Neural cell (in vitro differentiated cells): ENCODE data around the gene TNS3. TPM values are rescaled to one million over a fixed set of nuclear protein-coding genes. Genes with fewer than 3 reads are reported as not detected.

Experiments used
- H2AFZ ChIP-seq: fragments of 200-600, 300-800 bp; sonication (generic), shearing (Covaris generic); 2 replicates; pipeline ENCODE4 v1.6.0; 2014; ENCODE audit warnings: low read depth, mild to moderate bottlenecking, antibody characterized with exemption, low read length, moderate library complexity
- H3F3A ChIP-seq: fragments of 200-600 bp; shearing (Covaris generic); 2 replicates; pipeline ENCODE4 v1.6.1; 2016; ENCODE audit warnings: mild to moderate bottlenecking, moderate library complexity, mixed read lengths, antibody characterized with exemption, low read length; ENCODE audit not compliant: insufficient read depth, poor library complexity, severe bottlenecking
- H3K27ac ChIP-seq: fragments of 200-600, 300-800 bp; sonication (generic), shearing (Covaris generic); 2 replicates; pipeline ENCODE4 v1.5.1; 2014; ENCODE audit warnings: mild to moderate bottlenecking, low read length, moderate library complexity
- H3K27me3 ChIP-seq: fragments of 300-800, 200-600 bp; sonication (generic), shearing (Covaris generic); 2 replicates; pipeline ENCODE4 v1.6.0; 2014; ENCODE audit warnings: mild to moderate bottlenecking, low read depth, low read length, moderate library complexity; ENCODE audit not compliant: insufficient read depth
- H3K36me3 ChIP-seq: fragments of 300-800, 200-600 bp; sonication (generic), shearing (Covaris generic); 2 replicates; pipeline ENCODE4 v1.5.1; 2014; ENCODE audit warnings: mild to moderate bottlenecking, antibody characterized with exemption, low read length, moderate library complexity; ENCODE audit not compliant: insufficient read depth
- H3K4me2 ChIP-seq: fragments of 300-800, 200-600 bp; sonication (generic), shearing (Covaris generic); 2 replicates; pipeline ENCODE4 v1.6.0; 2014; ENCODE audit warnings: mild to moderate bottlenecking, low read length
- H3K4me3 ChIP-seq: fragments of 300-800, 200-600 bp; sonication (generic), shearing (Covaris generic); 2 replicates; pipeline ENCODE4 v1.5.1; 2014; ENCODE audit warnings: mild to moderate bottlenecking, low read length, moderate library complexity
- H3K79me2 ChIP-seq: fragments of 200-600 bp; shearing (Covaris generic); replicated peaks from 2 replicates; pipeline ENCODE4 v1.6.0; 2014; ENCODE audit warnings: mild to moderate bottlenecking, low read length, moderate library complexity; ENCODE audit not compliant: insufficient read depth
- H3K9ac ChIP-seq: fragments of 300-800, 200-600 bp; sonication (generic), shearing (Covaris generic); 2 replicates; pipeline ENCODE4 v1.6.1; 2016; ENCODE audit warnings: mild to moderate bottlenecking, low read length, mixed read lengths
- H3K9me2 ChIP-seq: fragments of 200-600 bp; shearing (Covaris generic); 2 replicates; pipeline ENCODE4 v1.6.1; 2016; ENCODE audit warnings: mild to moderate bottlenecking, low read length, mixed read lengths; ENCODE audit not compliant: insufficient read depth
- H3K9me3 ChIP-seq: fragments of 200-600, 300-800 bp; sonication (generic), shearing (Covaris generic); 2 replicates; pipeline ENCODE4 v1.6.1; 2016; ENCODE audit warnings: mild to moderate bottlenecking, mixed run types, low read length, moderate library complexity, mixed read lengths
- H4K20me1 ChIP-seq: fragments of 200-600 bp; shearing (Covaris generic); 2 replicates; pipeline ENCODE4 v1.6.1; 2016; ENCODE audit warnings: mild to moderate bottlenecking, mixed run types; ENCODE audit not compliant: insufficient read depth
- EP300 ChIP-seq: fragments of 450-650 bp; conservative IDR thresholded peaks from 2 replicates; pipeline ENCODE4 v1.6.1; 2014; ENCODE audit warnings: antibody characterized with exemption, mild to moderate bottlenecking, moderate library complexity; ENCODE audit not compliant: poor library complexity, severe bottlenecking
- EZH2 ChIP-seq: fragments of 200-600, 300-800 bp; shearing (Covaris generic), sonication (generic); IDR thresholded peaks from 2 replicates; pipeline ENCODE4 v1.6.1; 2014; ENCODE audit warnings: antibody characterized with exemption, low read length, borderline replicate concordance, mild to moderate bottlenecking; ENCODE audit not compliant: insufficient read depth, poor library complexity, severe bottlenecking
- MXI1 ChIP-seq: fragments of 450-650 bp; conservative IDR thresholded peaks from 2 replicates; pipeline ENCODE4 v1.6.1; 2014; ENCODE audit warnings: antibody characterized with exemption, mild to moderate bottlenecking; ENCODE audit not compliant: poor library complexity, severe bottlenecking
- POLR2AphosphoS5 ChIP-seq: IDR thresholded peaks from 2 replicates; pipeline ENCODE4 v1.6.1; 2012
- RAD21 ChIP-seq: fragments of 450-650 bp; conservative IDR thresholded peaks from 2 replicates; pipeline ENCODE4 v1.6.1; 2014; ENCODE audit warnings: antibody characterized with exemption, mild to moderate bottlenecking, moderate library complexity
- SMC3 ChIP-seq: fragments of 450-650 bp; conservative IDR thresholded peaks from 2 replicates; pipeline ENCODE4 v1.6.1; 2014; ENCODE audit warnings: antibody characterized with exemption, mild to moderate bottlenecking, moderate library complexity; ENCODE audit not compliant: poor library complexity
- TAF1 ChIP-seq: IDR thresholded peaks from 2 replicates; pipeline ENCODE4 v1.6.1; 2012; ENCODE audit warnings: low read depth
- polyA plus RNA-seq: library from polyadenylated mRNA; depleted of rRNA; stranded (reverse); fragments of >200 nt; gene quantifications from 2 replicates; pipeline ENCODE4 v1.2.3, GENCODE V29; 2014
- TF ChIP-seq, protein P1 (sequence below): fragments of 450-650 bp; IDR thresholded peaks from 2 replicates; pipeline ENCODE4 v1.5.1; 2014; ENCODE audit warnings: antibody characterized with exemption, mild to moderate bottlenecking, moderate library complexity; ENCODE audit not compliant: poor library complexity, severe bottlenecking
- TF ChIP-seq, protein P2 (sequence below): IDR thresholded peaks from 2 replicates; pipeline ENCODE4 v1.6.1; 2012; ENCODE audit warnings: borderline replicate concordance

The TNS3 gene
- polyA plus RNA-seq, 1 donor from 2014 or later = 0.58 TPM

DNA sequence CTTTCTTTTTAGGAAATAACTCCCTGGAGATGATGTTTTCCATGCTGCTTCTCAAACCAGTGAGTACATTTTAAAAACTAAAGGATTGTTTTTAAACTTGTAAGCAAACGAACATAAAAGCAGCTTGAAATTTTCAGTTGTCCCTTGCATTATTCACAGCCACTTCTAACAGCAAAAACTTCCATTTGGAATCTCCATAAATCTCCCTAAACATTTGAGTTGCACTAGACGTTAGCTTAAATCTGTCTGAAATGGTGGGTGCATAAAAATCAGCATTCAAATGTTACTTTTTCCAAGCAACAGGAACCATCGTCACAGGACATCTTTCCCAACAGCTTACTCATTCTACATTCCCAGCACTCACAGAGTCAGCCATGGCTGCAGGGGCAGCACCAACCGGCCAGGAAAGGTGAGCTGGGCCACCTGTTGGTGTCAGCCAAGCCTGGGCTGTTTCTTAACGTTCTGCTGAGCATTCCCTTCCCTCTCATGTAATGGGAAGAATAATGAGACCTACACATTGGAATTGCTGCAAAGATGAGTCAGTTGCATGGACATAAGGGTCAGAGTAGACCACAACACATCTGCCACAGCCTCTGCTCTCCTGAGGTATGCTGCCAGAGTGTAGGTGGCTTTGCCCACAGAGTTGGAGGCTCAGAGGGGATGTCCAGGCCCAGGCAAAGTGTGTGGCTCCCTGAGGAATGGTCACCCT, 163.2 kb downstream of the TNS3 start:
- Histone ChIP-seq H2AFZ (no peak overlapping the region), H3K27me3 (no peaks in the 10 kb centered on the region), H3K27ac (no peak overlapping the region), H3F3A (no peaks in the 10 kb centered on the region), H3K9me2 (no peaks in the 10 kb centered on the region), H3K9ac (no peak overlapping the region), H4K20me1 (no peaks in the 10 kb centered on the region), H3K4me3 (no peak overlapping the region), H3K79me2 (no peaks in the 10 kb centered on the region), H3K9me3 (no peaks in the 10 kb centered on the region), H3K4me2 (no peak overlapping the region), H3K36me3 (no peaks in the 10 kb centered on the region)
- TF ChIP-seq, protein P1, sequence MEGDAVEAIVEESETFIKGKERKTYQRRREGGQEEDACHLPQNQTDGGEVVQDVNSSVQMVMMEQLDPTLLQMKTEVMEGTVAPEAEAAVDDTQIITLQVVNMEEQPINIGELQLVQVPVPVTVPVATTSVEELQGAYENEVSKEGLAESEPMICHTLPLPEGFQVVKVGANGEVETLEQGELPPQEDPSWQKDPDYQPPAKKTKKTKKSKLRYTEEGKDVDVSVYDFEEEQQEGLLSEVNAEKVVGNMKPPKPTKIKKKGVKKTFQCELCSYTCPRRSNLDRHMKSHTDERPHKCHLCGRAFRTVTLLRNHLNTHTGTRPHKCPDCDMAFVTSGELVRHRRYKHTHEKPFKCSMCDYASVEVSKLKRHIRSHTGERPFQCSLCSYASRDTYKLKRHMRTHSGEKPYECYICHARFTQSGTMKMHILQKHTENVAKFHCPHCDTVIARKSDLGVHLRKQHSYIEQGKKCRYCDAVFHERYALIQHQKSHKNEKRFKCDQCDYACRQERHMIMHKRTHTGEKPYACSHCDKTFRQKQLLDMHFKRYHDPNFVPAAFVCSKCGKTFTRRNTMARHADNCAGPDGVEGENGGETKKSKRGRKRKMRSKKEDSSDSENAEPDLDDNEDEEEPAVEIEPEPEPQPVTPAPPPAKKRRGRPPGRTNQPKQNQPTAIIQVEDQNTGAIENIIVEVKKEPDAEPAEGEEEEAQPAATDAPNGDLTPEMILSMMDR = no peak
- TF ChIP-seq SMC3 (no peak), POLR2AphosphoS5 (no peak), MXI1 (no peak), EP300 (no peak), RAD21 (no peak), EZH2 (no peak), TAF1 (no peak)
- TF ChIP-seq, protein P2, sequence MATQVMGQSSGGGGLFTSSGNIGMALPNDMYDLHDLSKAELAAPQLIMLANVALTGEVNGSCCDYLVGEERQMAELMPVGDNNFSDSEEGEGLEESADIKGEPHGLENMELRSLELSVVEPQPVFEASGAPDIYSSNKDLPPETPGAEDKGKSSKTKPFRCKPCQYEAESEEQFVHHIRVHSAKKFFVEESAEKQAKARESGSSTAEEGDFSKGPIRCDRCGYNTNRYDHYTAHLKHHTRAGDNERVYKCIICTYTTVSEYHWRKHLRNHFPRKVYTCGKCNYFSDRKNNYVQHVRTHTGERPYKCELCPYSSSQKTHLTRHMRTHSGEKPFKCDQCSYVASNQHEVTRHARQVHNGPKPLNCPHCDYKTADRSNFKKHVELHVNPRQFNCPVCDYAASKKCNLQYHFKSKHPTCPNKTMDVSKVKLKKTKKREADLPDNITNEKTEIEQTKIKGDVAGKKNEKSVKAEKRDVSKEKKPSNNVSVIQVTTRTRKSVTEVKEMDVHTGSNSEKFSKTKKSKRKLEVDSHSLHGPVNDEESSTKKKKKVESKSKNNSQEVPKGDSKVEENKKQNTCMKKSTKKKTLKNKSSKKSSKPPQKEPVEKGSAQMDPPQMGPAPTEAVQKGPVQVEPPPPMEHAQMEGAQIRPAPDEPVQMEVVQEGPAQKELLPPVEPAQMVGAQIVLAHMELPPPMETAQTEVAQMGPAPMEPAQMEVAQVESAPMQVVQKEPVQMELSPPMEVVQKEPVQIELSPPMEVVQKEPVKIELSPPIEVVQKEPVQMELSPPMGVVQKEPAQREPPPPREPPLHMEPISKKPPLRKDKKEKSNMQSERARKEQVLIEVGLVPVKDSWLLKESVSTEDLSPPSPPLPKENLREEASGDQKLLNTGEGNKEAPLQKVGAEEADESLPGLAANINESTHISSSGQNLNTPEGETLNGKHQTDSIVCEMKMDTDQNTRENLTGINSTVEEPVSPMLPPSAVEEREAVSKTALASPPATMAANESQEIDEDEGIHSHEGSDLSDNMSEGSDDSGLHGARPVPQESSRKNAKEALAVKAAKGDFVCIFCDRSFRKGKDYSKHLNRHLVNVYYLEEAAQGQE = no peak

DNA sequence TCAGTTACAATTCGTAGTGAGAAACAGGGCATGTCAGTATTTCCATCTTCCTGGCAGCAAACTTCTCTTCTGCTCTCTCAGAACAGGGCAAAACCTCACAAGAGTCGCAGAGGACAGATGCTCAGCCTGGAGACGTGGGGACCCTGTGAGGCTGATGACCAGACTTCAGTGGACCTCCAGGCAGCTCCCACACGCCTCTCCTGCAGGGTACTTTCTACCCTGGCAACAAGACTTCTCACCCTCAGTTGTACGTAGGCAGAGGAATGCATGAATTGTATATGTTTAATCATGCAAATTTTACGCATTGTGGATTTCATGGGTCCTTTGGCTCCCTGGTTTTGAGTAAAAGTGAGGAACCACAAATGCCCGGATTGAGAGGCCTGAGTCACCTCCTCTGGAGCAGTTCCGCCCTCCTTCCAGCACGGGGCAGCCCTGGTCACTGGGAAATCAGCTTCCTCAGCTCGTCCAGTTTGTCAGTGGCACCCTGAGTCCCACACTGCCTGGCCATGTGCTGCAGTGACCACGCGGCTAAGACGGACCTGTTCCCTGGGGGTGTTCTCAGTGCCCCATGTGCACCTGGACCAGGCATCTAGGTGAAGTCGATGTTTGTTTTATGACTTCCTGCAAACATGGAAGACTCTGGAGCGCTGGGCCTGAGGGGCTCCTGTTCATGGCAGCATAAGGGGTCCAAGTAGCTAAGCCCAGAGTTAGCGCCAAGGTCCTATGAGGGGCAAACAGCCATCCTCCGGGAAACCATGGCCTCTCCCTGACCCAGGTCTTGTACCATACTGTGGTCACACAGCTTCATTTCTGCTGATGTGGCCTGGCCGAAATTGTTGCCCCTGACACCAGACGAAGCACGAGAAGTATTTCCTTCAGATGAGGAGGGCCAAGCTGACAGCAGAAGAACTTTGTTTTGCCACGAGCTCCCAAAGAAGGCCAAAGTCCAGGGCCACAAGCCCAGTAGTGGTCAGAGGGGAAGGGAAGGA, 165.1 kb downstream of the TNS3 start:
- Histone ChIP-seq H3K9ac (no peak overlapping the region), H3K36me3 (no peaks in the 10 kb centered on the region), H3K79me2 (no peaks in the 10 kb centered on the region), H3K27ac (no peak overlapping the region), H3F3A (no peaks in the 10 kb centered on the region), H3K27me3 (no peaks in the 10 kb centered on the region), H3K4me3 (no peak overlapping the region), H3K9me3 (no peaks in the 10 kb centered on the region), H4K20me1 (no peaks in the 10 kb centered on the region), H2AFZ (no peak overlapping the region), H3K4me2 (no peak overlapping the region), H3K9me2 (no peaks in the 10 kb centered on the region)
- no peak for TF ChIP-seq SMC3
- no peak for TF ChIP-seq MXI1
- TF ChIP-seq EP300 = no peak
- TF ChIP-seq EZH2 = no peak
- TF ChIP-seq, protein P1 = no peak
- TF ChIP-seq TAF1 = no peak
- TF ChIP-seq RAD21 = no peak
- TF ChIP-seq, protein P2 = no peak
- no peak for TF ChIP-seq POLR2AphosphoS5
